HEK293 (cell line): Measurements from ENCODE around the gene MIGA1.
"Not testable (repeated sequence)": the region's sequence is repeated elsewhere in the genome, so short reads cannot be mapped to it uniquely, and the experiment has no call there.

Source experiments
- KLF16 ChIP-seq: fragments of 450-650 bp; formaldehyde crosslinking; IDR thresholded peaks from 2 replicates; pipeline ENCODE4 v1.5.1; 2017; ENCODE audit warnings: missing biosample characterization, missing genetic modification characterization
- TCF7L2 ChIP-seq: IDR thresholded peaks from 2 replicates; pipeline ENCODE4 v1.6.1; 2011; ENCODE audit warnings: low read depth, mild to moderate bottlenecking, inconsistent platforms, low read length, moderate library complexity, borderline replicate concordance
- ZBTB1 ChIP-seq: fragments of 450-650 bp; formaldehyde crosslinking; IDR thresholded peaks from 2 replicates; pipeline ENCODE4 v1.5.1; 2016; ENCODE audit warnings: missing biosample characterization, missing genetic modification characterization
- ZFP41 ChIP-seq: fragments of 450-650 bp; formaldehyde crosslinking; IDR thresholded peaks from 2 replicates; pipeline ENCODE4 v1.5.1; 2016; ENCODE audit warnings: missing biosample characterization, missing genetic modification characterization, borderline replicate concordance
- ZNF354C ChIP-seq: fragments of 450-650 bp; formaldehyde crosslinking; IDR thresholded peaks from 2 replicates; pipeline ENCODE4 v1.5.1; 2016; ENCODE audit warnings: missing biosample characterization, missing genetic modification characterization, low read depth, borderline replicate concordance
- ZNF549 ChIP-seq: fragments of 450-650 bp; IDR thresholded peaks from 2 replicates; pipeline ENCODE4 v1.5.1; 2018; ENCODE audit warnings: missing biosample characterization, missing genetic modification characterization, mild to moderate bottlenecking, inconsistent platforms, moderate library complexity
- ZNF561 ChIP-seq: fragments of 450-650 bp; IDR thresholded peaks from 2 replicates; pipeline ENCODE4 v1.5.1; 2018; ENCODE audit warnings: missing biosample characterization, missing genetic modification characterization, borderline replicate concordance
- ZNF747 ChIP-seq: fragments of 450-650 bp; formaldehyde crosslinking; IDR thresholded peaks from 2 replicates; pipeline ENCODE4 v1.5.1; 2016; ENCODE audit warnings: missing biosample characterization, missing genetic modification characterization
- TF ChIP-seq, protein P1 (sequence below): fragments of 450-650 bp; formaldehyde crosslinking; IDR thresholded peaks from 2 replicates; pipeline ENCODE4 v1.5.1; 2016; ENCODE audit warnings: missing biosample characterization, missing genetic modification characterization
- TF ChIP-seq, protein P2 (sequence below): fragments of 450-650 bp; formaldehyde crosslinking; IDR thresholded peaks from 2 replicates; pipeline ENCODE4 v1.5.1; 2017; ENCODE audit warnings: missing biosample characterization, missing genetic modification characterization
- TF ChIP-seq, protein P3 (sequence below): fragments of 450-650 bp; formaldehyde crosslinking; IDR thresholded peaks from 2 replicates; pipeline ENCODE4 v1.5.1; 2016; ENCODE audit warnings: missing biosample characterization, missing genetic modification characterization, low read depth
- TF ChIP-seq, protein P4 (sequence below): fragments of 450-650 bp; formaldehyde crosslinking; IDR thresholded peaks from 2 replicates; pipeline ENCODE4 v1.5.1; 2016; ENCODE audit warnings: missing biosample characterization, missing genetic modification characterization

DNA sequence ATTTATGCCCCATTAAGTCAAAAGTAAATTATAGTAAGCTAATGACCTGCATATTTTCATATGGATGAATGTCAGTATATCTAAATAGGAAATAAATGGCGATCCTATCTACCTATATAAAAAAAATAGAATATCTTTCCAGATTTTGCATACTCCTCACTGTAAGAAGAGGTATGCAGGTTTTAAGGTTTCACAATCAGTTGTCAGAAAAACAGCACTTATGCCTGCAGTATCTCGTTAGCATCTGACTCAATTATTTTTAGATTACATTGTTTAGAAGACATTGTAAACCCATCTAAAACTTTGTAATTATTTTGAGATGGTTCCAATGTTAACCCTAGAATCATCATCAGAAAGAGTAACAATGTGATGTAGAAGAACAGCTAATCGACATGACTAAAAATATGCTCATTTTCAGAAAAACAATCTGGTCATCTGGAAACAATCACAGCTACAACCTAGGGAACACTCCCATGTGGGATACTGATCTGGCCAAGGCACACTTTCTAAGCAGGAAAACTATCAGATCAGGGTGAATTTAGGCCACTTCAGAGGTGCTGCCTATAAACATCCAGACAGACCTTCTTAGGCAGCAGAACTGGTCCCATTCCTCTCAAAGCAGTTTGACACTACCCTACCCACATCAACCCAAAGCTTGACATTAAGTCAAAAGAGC, 30.5 kb downstream of the MIGA1 start:
- TF ChIP-seq, protein P1, sequence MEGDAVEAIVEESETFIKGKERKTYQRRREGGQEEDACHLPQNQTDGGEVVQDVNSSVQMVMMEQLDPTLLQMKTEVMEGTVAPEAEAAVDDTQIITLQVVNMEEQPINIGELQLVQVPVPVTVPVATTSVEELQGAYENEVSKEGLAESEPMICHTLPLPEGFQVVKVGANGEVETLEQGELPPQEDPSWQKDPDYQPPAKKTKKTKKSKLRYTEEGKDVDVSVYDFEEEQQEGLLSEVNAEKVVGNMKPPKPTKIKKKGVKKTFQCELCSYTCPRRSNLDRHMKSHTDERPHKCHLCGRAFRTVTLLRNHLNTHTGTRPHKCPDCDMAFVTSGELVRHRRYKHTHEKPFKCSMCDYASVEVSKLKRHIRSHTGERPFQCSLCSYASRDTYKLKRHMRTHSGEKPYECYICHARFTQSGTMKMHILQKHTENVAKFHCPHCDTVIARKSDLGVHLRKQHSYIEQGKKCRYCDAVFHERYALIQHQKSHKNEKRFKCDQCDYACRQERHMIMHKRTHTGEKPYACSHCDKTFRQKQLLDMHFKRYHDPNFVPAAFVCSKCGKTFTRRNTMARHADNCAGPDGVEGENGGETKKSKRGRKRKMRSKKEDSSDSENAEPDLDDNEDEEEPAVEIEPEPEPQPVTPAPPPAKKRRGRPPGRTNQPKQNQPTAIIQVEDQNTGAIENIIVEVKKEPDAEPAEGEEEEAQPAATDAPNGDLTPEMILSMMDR (tag by site-specific recombination), result not testable (repeated sequence)
- not testable (repeated sequence) for TF ChIP-seq ZNF549 (tag by site-specific recombination); ZNF354C (tag by site-specific recombination); ZNF561; ZFP41; ZNF747 (tag by site-specific recombination); ZBTB1 (tag by site-specific recombination); KLF16 (tag by site-specific recombination); TCF7L2
- TF ChIP-seq, protein P2, sequence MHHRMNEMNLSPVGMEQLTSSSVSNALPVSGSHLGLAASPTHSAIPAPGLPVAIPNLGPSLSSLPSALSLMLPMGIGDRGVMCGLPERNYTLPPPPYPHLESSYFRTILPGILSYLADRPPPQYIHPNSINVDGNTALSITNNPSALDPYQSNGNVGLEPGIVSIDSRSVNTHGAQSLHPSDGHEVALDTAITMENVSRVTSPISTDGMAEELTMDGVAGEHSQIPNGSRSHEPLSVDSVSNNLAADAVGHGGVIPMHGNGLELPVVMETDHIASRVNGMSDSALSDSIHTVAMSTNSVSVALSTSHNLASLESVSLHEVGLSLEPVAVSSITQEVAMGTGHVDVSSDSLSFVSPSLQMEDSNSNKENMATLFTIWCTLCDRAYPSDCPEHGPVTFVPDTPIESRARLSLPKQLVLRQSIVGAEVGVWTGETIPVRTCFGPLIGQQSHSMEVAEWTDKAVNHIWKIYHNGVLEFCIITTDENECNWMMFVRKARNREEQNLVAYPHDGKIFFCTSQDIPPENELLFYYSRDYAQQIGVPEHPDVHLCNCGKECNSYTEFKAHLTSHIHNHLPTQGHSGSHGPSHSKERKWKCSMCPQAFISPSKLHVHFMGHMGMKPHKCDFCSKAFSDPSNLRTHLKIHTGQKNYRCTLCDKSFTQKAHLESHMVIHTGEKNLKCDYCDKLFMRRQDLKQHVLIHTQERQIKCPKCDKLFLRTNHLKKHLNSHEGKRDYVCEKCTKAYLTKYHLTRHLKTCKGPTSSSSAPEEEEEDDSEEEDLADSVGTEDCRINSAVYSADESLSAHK (tag by site-specific recombination), result not testable (repeated sequence)
- TF ChIP-seq, protein P3, sequence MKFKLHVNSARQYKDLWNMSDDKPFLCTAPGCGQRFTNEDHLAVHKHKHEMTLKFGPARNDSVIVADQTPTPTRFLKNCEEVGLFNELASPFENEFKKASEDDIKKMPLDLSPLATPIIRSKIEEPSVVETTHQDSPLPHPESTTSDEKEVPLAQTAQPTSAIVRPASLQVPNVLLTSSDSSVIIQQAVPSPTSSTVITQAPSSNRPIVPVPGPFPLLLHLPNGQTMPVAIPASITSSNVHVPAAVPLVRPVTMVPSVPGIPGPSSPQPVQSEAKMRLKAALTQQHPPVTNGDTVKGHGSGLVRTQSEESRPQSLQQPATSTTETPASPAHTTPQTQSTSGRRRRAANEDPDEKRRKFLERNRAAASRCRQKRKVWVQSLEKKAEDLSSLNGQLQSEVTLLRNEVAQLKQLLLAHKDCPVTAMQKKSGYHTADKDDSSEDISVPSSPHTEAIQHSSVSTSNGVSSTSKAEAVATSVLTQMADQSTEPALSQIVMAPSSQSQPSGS, result not testable (repeated sequence)
- TF ChIP-seq, protein P4, sequence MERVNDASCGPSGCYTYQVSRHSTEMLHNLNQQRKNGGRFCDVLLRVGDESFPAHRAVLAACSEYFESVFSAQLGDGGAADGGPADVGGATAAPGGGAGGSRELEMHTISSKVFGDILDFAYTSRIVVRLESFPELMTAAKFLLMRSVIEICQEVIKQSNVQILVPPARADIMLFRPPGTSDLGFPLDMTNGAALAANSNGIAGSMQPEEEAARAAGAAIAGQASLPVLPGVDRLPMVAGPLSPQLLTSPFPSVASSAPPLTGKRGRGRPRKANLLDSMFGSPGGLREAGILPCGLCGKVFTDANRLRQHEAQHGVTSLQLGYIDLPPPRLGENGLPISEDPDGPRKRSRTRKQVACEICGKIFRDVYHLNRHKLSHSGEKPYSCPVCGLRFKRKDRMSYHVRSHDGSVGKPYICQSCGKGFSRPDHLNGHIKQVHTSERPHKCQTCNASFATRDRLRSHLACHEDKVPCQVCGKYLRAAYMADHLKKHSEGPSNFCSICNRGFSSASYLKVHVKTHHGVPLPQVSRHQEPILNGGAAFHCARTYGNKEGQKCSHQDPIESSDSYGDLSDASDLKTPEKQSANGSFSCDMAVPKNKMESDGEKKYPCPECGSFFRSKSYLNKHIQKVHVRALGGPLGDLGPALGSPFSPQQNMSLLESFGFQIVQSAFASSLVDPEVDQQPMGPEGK (tag by site-specific recombination), result not testable (repeated sequence)
